Type B pancreatic cell (in vitro differentiated cells): ENCODE results near the gene GCH1. TPM values are rescaled to one million over a fixed set of nuclear protein-coding genes. Genes with fewer than 3 reads are reported as not detected.

ENCODE experiments used
- DNase-seq: peaks from one replicate; pipeline ENCODE4 v3.0.0; 2021; ENCODE audit warnings: mixed read lengths; ENCODE audit not compliant: unreplicated experiment; ENCODE audit errors: extremely low spot score
- H3K27ac Mint-ChIP-seq: 2 replicates; pipeline ENCODE4 v1.8.0; 2021; ENCODE audit warnings: mild to moderate bottlenecking, mixed read lengths
- H3K27me3 Mint-ChIP-seq: 2 replicates; pipeline ENCODE4 v1.8.0; 2021; ENCODE audit warnings: mixed read lengths
- H3K36me3 Mint-ChIP-seq: 2 replicates; pipeline ENCODE4 v1.8.0; 2021; ENCODE audit warnings: mixed read lengths
- H3K4me1 Mint-ChIP-seq: one replicate; pipeline ENCODE4 v1.8.0; 2021; ENCODE audit warnings: mixed read lengths; ENCODE audit not compliant: unreplicated experiment
- H3K4me3 Mint-ChIP-seq: 2 replicates; pipeline ENCODE4 v1.8.0; 2021; ENCODE audit warnings: mild to moderate bottlenecking, mixed read lengths
- H3K9me3 Mint-ChIP-seq: 2 replicates; pipeline ENCODE4 v1.8.0; 2021; ENCODE audit warnings: mixed read lengths
- total RNA-seq: library from RNA; stranded (reverse); gene quantifications from 2 replicates; pipeline ENCODE4 v1.2.1, GENCODE V29; 2021; ENCODE audit warnings: low replicate concordance
- TF ChIP-seq, protein P1 (sequence below): fragments of 200-600 bp; sonication (generic); conservative IDR thresholded peaks from 2 replicates; pipeline ENCODE4 v1.5.0; 2021; ENCODE audit warnings: antibody characterized with exemption, mild to moderate bottlenecking

The GCH1 gene
- total RNA-seq, 1 donor from 2014 or later, result 18.2 TPM

DNA sequence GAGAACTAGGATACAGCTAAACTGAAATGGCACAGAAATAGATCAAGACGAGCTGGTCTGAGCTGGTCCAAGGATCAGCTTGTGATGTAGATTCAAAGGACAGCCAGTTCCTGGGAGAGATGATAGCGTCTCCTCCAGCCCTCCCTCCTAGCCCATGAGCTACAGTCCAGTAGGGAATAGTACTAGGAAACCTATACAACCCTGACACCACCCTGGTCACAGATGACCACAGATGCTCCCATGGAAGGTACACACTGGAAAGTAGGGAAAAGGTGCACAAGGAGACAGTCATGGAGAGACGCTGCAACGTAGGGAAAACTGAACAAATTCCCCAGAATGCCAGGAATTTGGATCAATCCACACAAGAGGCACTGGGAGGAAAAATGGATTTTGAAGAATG, 6.9 kb downstream of the GCH1 start:
- DNase-seq, result no peak
- Mint-ChIP-seq H3K27ac (no peak overlapping the region), H3K4me3 (no peak overlapping the region), H3K9me3 (no peaks in the 10 kb centered on the region), H3K27me3 (peaks cover 4% of the 10 kb centered on the region), H3K36me3 (no peaks in the 10 kb centered on the region), H3K4me1 (peaks cover 4% of the 10 kb centered on the region)
- TF ChIP-seq, protein P1, sequence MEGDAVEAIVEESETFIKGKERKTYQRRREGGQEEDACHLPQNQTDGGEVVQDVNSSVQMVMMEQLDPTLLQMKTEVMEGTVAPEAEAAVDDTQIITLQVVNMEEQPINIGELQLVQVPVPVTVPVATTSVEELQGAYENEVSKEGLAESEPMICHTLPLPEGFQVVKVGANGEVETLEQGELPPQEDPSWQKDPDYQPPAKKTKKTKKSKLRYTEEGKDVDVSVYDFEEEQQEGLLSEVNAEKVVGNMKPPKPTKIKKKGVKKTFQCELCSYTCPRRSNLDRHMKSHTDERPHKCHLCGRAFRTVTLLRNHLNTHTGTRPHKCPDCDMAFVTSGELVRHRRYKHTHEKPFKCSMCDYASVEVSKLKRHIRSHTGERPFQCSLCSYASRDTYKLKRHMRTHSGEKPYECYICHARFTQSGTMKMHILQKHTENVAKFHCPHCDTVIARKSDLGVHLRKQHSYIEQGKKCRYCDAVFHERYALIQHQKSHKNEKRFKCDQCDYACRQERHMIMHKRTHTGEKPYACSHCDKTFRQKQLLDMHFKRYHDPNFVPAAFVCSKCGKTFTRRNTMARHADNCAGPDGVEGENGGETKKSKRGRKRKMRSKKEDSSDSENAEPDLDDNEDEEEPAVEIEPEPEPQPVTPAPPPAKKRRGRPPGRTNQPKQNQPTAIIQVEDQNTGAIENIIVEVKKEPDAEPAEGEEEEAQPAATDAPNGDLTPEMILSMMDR, result no peak

DNA sequence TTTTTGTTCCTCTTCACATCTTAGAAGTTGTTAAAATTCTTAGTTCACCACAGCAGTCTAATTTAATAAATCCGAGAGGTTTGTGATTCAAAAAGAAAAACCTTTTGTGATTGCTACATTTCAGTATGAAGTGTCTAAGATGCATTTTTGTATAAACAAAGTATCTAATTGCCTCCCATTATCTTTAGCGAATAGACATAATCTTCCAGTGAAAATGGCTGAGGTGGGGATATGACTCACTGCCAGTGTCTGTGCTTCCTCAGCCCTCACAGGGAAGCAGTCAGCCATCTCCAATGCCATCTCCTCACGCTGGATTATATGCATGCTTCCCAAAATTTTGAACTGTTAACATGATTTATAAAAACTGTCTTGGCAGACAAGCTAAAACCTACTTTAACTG, 7.6 kb downstream of the GCH1 start:
- Mint-ChIP-seq H3K27me3 (no peaks in the 10 kb centered on the region), H3K36me3 (no peaks in the 10 kb centered on the region), H3K27ac (no peak overlapping the region), H3K9me3 (no peaks in the 10 kb centered on the region), H3K4me3 (no peak overlapping the region), H3K4me1 (no peaks in the 10 kb centered on the region)
- TF ChIP-seq, protein P1, result no peak
- DNase-seq, result no peak

DNA sequence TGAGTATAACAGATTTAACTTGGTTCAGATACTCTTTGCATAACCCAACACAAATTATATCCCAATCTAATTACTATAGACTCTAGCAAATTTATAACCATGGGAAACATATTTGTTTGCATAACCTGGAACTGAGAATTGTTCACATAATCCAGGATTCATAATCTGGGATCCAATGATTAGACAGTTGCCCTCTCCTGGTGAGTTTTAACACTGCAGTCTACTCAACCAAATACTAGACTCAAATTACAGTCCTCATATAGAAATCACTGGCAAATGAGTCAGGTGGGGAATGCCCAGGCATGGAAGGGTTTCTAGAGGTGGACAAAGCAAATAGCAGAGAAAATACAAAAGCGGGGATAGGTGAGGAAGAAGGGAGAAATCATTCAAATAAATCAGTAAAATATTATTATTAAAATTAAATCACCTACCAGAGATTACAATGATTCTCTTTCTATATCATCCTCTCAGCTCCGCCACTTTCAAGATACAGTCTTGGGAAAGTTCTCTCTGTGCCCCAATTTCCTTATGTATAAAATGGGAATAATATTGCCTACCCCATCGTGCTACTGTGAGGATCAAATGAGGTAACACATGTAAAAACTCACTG, 9.4 kb downstream of the GCH1 start:
- no peaks in the 10 kb centered on the region for H3K36me3 Mint-ChIP-seq
- no peak overlapping the region for H3K4me3 Mint-ChIP-seq
- no peaks in the 10 kb centered on the region for H3K9me3 Mint-ChIP-seq
- H3K27me3 Mint-ChIP-seq, result no peaks in the 10 kb centered on the region
- TF ChIP-seq, protein P1, result peak; percentile 81
- peaks cover 10% of the 10 kb centered on the region for H3K4me1 Mint-ChIP-seq
- H3K27ac Mint-ChIP-seq, result no peak overlapping the region
- no peak for DNase-seq

DNA sequence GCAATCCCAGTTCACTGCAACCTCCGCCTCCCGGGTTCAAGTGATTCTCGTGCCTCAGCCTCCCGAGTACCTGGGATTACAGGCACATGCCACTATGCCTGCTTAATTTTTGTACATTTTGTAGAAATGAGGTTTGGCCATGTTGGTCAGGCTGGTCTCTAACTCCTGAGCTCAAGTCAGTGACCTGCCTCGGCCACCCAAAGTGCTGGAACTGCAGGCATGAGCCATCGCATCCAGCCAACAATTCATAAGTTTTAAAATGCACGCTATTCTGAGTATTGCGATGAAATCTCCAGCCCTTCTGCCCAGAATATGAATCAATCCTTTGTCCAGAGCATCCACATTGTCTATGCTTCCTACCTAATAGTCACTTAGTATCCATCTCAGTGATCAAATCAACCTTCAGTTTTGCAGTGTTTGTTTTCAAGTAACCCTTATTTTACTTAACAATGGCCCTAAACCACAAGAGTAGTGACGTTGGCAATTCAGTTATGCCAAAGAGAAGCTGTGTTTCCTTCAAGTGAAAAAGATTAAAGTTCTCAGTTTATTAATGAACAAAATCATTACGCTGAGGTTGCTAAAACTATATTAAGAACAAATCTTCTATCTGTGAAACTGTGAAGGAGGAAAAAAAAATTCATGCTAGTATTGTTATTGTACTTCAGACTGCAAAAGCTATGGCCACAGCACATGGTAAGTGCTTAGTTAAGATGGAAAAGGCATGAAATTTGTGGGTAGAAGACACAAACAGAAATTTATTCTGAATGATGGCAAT, 11.0 kb downstream of the GCH1 start:
- TF ChIP-seq, protein P1, result no peak
- peaks cover 13% of the 10 kb centered on the region for H3K4me1 Mint-ChIP-seq
- no peaks in the 10 kb centered on the region for H3K36me3 Mint-ChIP-seq
- H3K9me3 Mint-ChIP-seq, result no peaks in the 10 kb centered on the region
- H3K4me3 Mint-ChIP-seq, result no peak overlapping the region
- H3K27ac Mint-ChIP-seq, result no peak overlapping the region
- no peaks in the 10 kb centered on the region for H3K27me3 Mint-ChIP-seq
- DNase-seq, result no peak

DNA sequence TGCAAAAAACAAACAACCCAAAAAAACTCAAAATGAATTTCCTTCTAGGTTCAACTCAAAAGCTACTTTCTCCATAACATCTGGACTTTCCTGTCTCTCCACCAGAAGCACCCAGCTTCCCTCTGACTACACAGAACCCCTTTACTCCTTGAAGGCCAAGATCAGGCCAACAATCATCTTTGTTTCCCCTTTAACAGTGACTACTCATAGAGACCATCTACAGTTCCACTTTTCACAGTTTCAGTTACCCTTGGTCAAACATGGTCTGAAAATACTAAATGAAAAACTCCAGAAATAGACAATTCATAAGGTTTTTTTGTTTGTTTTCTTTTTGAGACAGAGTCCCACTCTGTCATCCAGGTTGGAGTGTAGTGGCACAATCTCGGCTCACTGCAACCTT, 11.8 kb downstream of the GCH1 start:
- Mint-ChIP-seq H3K4me1 (peaks cover 13% of the 10 kb centered on the region), H3K27me3 (no peaks in the 10 kb centered on the region), H3K9me3 (no peaks in the 10 kb centered on the region), H3K27ac (no peak overlapping the region), H3K36me3 (no peaks in the 10 kb centered on the region), H3K4me3 (no peak overlapping the region)
- TF ChIP-seq, protein P1, result no peak
- no peak for DNase-seq
